ENCODE measurements around the gene NLGN1.

The NLGN1 gene

DNA sequence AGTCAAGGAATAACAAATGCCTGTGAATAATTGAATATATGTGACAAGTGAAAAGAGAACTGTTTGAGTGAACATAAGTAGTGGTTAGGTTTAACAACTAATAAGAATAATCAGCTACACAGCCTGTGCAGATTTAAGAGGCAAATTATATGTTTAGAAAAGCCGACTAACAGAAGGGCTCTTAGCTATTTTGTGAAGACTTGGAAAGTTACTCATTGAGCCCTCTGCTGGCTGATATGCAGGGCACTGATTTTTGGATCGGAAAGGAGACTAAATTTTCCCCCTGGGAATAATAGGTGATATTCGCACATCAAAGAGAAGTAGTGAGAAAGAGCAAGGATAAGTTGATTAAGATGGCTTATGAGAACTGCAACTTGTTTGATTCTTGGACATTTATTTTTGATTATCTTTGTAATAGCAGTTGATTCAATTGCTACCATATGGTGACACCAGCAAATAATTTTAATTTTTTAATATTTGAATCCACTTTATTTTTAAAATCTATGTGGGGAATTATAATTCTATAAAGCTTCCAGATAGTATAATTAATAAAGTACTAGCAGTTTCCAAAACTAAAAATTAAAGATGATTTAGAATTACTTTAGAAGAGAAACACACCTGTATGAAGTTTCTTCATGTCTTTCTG, 156.2 kb downstream of the NLGN1 start:
- ATAC-seq = peak; percentile 84
- no peak for TF ChIP-seq ESRRG (CRISPR knock-in tag; IDR thresholded peaks at IDR 0.05)
- no peak for TF ChIP-seq CSDC2 (CRISPR knock-in tag; IDR thresholded peaks at IDR 0.05)
- no peak for TF ChIP-seq ISL1 (CRISPR knock-in tag; IDR thresholded peaks at IDR 0.05)
- TF ChIP-seq, protein P1, sequence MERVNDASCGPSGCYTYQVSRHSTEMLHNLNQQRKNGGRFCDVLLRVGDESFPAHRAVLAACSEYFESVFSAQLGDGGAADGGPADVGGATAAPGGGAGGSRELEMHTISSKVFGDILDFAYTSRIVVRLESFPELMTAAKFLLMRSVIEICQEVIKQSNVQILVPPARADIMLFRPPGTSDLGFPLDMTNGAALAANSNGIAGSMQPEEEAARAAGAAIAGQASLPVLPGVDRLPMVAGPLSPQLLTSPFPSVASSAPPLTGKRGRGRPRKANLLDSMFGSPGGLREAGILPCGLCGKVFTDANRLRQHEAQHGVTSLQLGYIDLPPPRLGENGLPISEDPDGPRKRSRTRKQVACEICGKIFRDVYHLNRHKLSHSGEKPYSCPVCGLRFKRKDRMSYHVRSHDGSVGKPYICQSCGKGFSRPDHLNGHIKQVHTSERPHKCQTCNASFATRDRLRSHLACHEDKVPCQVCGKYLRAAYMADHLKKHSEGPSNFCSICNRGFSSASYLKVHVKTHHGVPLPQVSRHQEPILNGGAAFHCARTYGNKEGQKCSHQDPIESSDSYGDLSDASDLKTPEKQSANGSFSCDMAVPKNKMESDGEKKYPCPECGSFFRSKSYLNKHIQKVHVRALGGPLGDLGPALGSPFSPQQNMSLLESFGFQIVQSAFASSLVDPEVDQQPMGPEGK (CRISPR knock-in tag; IDR thresholded peaks at IDR 0.05; ENCODE audit: borderline replicate concordance) = no peak

DNA sequence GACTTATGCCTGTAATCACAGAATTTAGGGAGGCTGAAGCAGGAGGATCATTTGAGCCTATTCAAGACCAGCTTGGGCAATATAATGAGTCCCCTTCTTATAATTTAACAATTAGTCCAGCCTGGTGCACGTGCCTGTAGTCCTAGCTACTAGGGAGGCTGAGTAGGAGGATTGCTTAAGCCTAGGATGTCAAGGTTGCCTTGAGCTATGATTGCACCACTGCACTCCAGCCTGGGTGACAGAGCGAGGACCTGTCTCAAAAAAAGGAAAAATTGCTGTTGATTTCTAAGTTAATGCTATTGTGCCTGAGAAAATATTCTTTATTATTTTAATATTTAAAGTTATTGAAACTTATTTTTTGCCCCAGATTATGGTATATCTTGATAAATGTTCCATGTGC, 159.0 kb downstream of the NLGN1 start:
- no peak for TF ChIP-seq ISL1 (CRISPR knock-in tag; IDR thresholded peaks at IDR 0.05)
- TF ChIP-seq OSR1 (CRISPR knock-in tag; IDR thresholded peaks at IDR 0.05) = no peak
- no peak for TF ChIP-seq SNAI2 (CRISPR knock-in tag; IDR thresholded peaks at IDR 0.05)
- no peak for TF ChIP-seq ESRRG (CRISPR knock-in tag; IDR thresholded peaks at IDR 0.05)
- TF ChIP-seq ARNTL (CRISPR knock-in tag; IDR thresholded peaks at IDR 0.05; ENCODE audit: borderline replicate concordance, low read depth) = no peak
- TF ChIP-seq RARB (CRISPR knock-in tag; IDR thresholded peaks at IDR 0.05) = no peak
- no peak for TF ChIP-seq ZNF70 (CRISPR knock-in tag; IDR thresholded peaks at IDR 0.05)
- TF ChIP-seq, protein P2, sequence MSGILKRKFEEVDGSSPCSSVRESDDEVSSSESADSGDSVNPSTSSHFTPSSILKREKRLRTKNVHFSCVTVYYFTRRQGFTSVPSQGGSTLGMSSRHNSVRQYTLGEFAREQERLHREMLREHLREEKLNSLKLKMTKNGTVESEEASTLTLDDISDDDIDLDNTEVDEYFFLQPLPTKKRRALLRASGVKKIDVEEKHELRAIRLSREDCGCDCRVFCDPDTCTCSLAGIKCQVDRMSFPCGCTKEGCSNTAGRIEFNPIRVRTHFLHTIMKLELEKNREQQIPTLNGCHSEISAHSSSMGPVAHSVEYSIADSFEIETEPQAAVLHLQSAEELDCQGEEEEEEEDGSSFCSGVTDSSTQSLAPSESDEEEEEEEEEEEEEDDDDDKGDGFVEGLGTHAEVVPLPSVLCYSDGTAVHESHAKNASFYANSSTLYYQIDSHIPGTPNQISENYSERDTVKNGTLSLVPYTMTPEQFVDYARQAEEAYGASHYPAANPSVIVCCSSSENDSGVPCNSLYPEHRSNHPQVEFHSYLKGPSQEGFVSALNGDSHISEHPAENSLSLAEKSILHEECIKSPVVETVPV (CRISPR knock-in tag; IDR thresholded peaks at IDR 0.05) = no peak
- no peak for TF ChIP-seq ZNF565 (CRISPR knock-in tag; conservative IDR thresholded peaks at IDR 0.05; ENCODE audit: low read depth)
- TF ChIP-seq, protein P1 (CRISPR knock-in tag; IDR thresholded peaks at IDR 0.05; ENCODE audit: borderline replicate concordance) = no peak
- TF ChIP-seq CSDC2 (CRISPR knock-in tag; IDR thresholded peaks at IDR 0.05) = no peak
- TF ChIP-seq TOX (CRISPR knock-in tag; IDR thresholded peaks at IDR 0.05; ENCODE audit: borderline replicate concordance) = no peak
- TF ChIP-seq PPARA (CRISPR knock-in tag; IDR thresholded peaks at IDR 0.05; ENCODE audit: borderline replicate concordance) = no peak
- no peak for TF ChIP-seq ZC3H10 (CRISPR knock-in tag; IDR thresholded peaks at IDR 0.05)
- TF ChIP-seq, protein P3, sequence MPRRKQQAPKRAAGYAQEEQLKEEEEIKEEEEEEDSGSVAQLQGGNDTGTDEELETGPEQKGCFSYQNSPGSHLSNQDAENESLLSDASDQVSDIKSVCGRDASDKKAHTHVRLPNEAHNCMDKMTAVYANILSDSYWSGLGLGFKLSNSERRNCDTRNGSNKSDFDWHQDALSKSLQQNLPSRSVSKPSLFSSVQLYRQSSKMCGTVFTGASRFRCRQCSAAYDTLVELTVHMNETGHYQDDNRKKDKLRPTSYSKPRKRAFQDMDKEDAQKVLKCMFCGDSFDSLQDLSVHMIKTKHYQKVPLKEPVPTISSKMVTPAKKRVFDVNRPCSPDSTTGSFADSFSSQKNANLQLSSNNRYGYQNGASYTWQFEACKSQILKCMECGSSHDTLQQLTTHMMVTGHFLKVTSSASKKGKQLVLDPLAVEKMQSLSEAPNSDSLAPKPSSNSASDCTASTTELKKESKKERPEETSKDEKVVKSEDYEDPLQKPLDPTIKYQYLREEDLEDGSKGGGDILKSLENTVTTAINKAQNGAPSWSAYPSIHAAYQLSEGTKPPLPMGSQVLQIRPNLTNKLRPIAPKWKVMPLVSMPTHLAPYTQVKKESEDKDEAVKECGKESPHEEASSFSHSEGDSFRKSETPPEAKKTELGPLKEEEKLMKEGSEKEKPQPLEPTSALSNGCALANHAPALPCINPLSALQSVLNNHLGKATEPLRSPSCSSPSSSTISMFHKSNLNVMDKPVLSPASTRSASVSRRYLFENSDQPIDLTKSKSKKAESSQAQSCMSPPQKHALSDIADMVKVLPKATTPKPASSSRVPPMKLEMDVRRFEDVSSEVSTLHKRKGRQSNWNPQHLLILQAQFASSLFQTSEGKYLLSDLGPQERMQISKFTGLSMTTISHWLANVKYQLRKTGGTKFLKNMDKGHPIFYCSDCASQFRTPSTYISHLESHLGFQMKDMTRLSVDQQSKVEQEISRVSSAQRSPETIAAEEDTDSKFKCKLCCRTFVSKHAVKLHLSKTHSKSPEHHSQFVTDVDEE (CRISPR knock-in tag; IDR thresholded peaks at IDR 0.05) = no peak
- no peak for TF ChIP-seq BACH2 (CRISPR knock-in tag; IDR thresholded peaks at IDR 0.05; ENCODE audit: borderline replicate concordance)
- TF ChIP-seq ZFP3 (CRISPR knock-in tag; IDR thresholded peaks at IDR 0.05) = no peak
- ATAC-seq = no peak

DNA sequence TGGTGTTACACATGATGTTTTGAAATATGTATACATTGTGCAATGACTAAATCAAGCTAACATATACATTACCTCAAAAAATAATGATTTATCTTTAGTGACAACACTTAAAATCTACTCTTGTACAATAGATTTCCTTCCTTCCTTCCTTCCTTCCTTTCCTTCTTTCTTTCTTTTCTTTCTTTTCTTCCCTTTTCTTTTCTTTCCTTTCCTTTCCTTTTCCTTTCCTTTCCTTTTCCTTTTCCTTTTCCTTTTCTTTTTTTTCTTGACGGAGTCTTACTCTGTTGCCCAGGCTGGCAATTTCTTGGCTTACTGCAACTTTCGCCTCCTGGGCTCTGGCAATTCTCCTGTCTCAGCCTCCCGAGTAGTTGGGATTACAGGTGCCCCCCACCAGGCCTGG, 170.5 kb downstream of the NLGN1 start:
- TF ChIP-seq TCF4 (CRISPR knock-in tag; IDR thresholded peaks at IDR 0.05; ENCODE audit: borderline replicate concordance) = no peak
- no peak for TF ChIP-seq ZFP3 (CRISPR knock-in tag; IDR thresholded peaks at IDR 0.05)
- TF ChIP-seq, protein P1 (CRISPR knock-in tag; IDR thresholded peaks at IDR 0.05; ENCODE audit: borderline replicate concordance) = no peak
- no peak for TF ChIP-seq ISL1 (CRISPR knock-in tag; IDR thresholded peaks at IDR 0.05)
- no peak for TF ChIP-seq ESRRG (CRISPR knock-in tag; IDR thresholded peaks at IDR 0.05)
- TF ChIP-seq ZNF70 (CRISPR knock-in tag; IDR thresholded peaks at IDR 0.05) = no peak
- ATAC-seq = no peak

Data from SK-N-SH treated with all-trans-retinoic acid at 6 μM for 48 hours (cell line).